Measurements from ENCODE around the gene OPHN1.

OPHN1 gene

GRCh38 chrX:68061206-68061535 is 372.1 kb downstream of the OPHN1 start:
- no peak for DNase-seq (ENCODE audit: low spot score)

GRCh38 chrX:68060506-68061205 is 372.6 kb downstream of the OPHN1 start:
- peak; percentile 11 for DNase-seq (ENCODE audit: low spot score)

- DNase-seq (ENCODE audit: low spot score) = no peak
Measured at GRCh38 chrX:68059469-68059868, 373.8 kb downstream of the OPHN1 start.

GRCh38 chrX:68049466-68049865 is 383.8 kb downstream of the OPHN1 start:
- no peak for DNase-seq (ENCODE audit: low spot score)

GRCh38 chrX:68048774-68049173 is 384.5 kb downstream of the OPHN1 start:
- no peak for DNase-seq (ENCODE audit: low spot score)

GRCh38 chrX:68045008-68045577 is 388.2 kb downstream of the OPHN1 start:
- peak; percentile 3 for DNase-seq (ENCODE audit: low spot score)

GRCh38 chrX:68043713-68044438 is 389.4 kb downstream of the OPHN1 start:
- no peak for DNase-seq (ENCODE audit: low spot score)

- DNase-seq (ENCODE audit: low spot score) = no peak
Measured at GRCh38 chrX:68041110-68041509, 392.2 kb downstream of the OPHN1 start.

- DNase-seq (ENCODE audit: low spot score) = peak; percentile 31
Measured at GRCh38 chrX:68018248-68019203, 414.8 kb downstream of the OPHN1 start.

- DNase-seq (ENCODE audit: low spot score) = no peak
Measured at GRCh38 chrX:67998540-67998939, 434.8 kb downstream of the OPHN1 start.
